ENCODE measurements around the gene IFIT2. TPM values are rescaled to one million over a fixed set of nuclear protein-coding genes. Genes with fewer than 3 reads are reported as not detected.
A peak's percentile ranks its signal among the peaks of the same experiment; 100 is the strongest.

IFIT2 gene
- total RNA-seq, 1 donor from 2014 or later, result 0.85 TPM

GRCh38 chr10:89342206-89342958, 40.5 kb downstream of the IFIT2 start:
- no peaks in the 10 kb centered on the region for H3K4me1 ChIP-seq

GRCh38 chr10:89343089-89343767, 41.4 kb downstream of the IFIT2 start:
- no peaks in the 10 kb centered on the region for H3K9me3 ChIP-seq
- H3K27me3 ChIP-seq, result no peaks in the 10 kb centered on the region
- intact Hi-C loops (cut with DNase I), result no loop called here
- no peak for TF ChIP-seq CTCF (IDR thresholded peaks at IDR 0.05)
- peaks cover 9 to 17% of the 10 kb centered on the region in 2 donors for H3K36me3 ChIP-seq
- peak overlapping the region in 1 of 2 donors; percentile 12 for H3K27ac ChIP-seq
- peaks cover 0 to 6% of the 10 kb centered on the region in 2 donors for H3K4me1 ChIP-seq
- no peak for DNase-seq (ENCODE audit: low spot score in 2 of 2)
- H3K4me3 ChIP-seq, result no peak overlapping the region

More at GRCh38 chr10:89342206-89342958, 40.5 kb downstream of the IFIT2 start:
- DNase-seq (ENCODE audit: low spot score in 2 of 2), result no peak
- TF ChIP-seq CTCF (IDR thresholded peaks at IDR 0.05), result no peak
- H3K27ac ChIP-seq, result no peak overlapping the region
- H3K4me3 ChIP-seq, result no peak overlapping the region
- H3K36me3 ChIP-seq, result peaks cover 12 to 20% of the 10 kb centered on the region in 2 donors
- H3K27me3 ChIP-seq, result no peaks in the 10 kb centered on the region
- intact Hi-C loops (cut with DNase I), result no loop called here
- H3K9me3 ChIP-seq, result no peaks in the 10 kb centered on the region

- intact Hi-C loops (cut with DNase I), result no loop called here
- no peak for TF ChIP-seq CTCF (IDR thresholded peaks at IDR 0.05)
Observed at GRCh38 chr10:89344156-89344555, 42.3 kb downstream of the IFIT2 start.

GRCh38 chr10:89345367-89346000, 43.6 kb downstream of the IFIT2 start:
- H3K4me3 ChIP-seq, result no peak overlapping the region
- no peak for TF ChIP-seq CTCF (IDR thresholded peaks at IDR 0.05)
- H3K4me1 ChIP-seq, result peaks cover 0 to 14% of the 10 kb centered on the region in 2 donors
- DNase-seq (ENCODE audit: low spot score in 2 of 2), result no peak
- no peaks in the 10 kb centered on the region for H3K27me3 ChIP-seq
- no peaks in the 10 kb centered on the region for H3K9me3 ChIP-seq
- intact Hi-C loops (cut with DNase I), result no loop called here
- H3K27ac ChIP-seq, result no peak overlapping the region
- no peaks in the 10 kb centered on the region for H3K36me3 ChIP-seq

More at GRCh38 chr10:89344156-89344555, 42.3 kb downstream of the IFIT2 start:
- Histone ChIP-seq H3K27me3 (no peaks in the 10 kb centered on the region), H3K4me3 (no peak overlapping the region), H3K36me3 (peaks cover 3 to 9% of the 10 kb centered on the region in 2 donors), H3K4me1 (peaks cover 0 to 10% of the 10 kb centered on the region in 2 donors), H3K27ac (no peak overlapping the region), H3K9me3 (no peaks in the 10 kb centered on the region)
- DNase-seq (ENCODE audit: low spot score in 2 of 2), result no peak

GRCh38 chr10:89346405-89347254, 44.8 kb downstream of the IFIT2 start:
- no peak for TF ChIP-seq CTCF (IDR thresholded peaks at IDR 0.05)
- intact Hi-C loops (cut with DNase I), result no loop called here
- H3K36me3 ChIP-seq, result no peaks in the 10 kb centered on the region
- H3K27ac ChIP-seq, result peak overlapping the region; percentile 22 to 60
- no peaks in the 10 kb centered on the region for H3K27me3 ChIP-seq
- H3K9me3 ChIP-seq, result no peaks in the 10 kb centered on the region
- H3K4me3 ChIP-seq, result no peak overlapping the region
- DNase-seq (ENCODE audit: low spot score in 2 of 2), result no peak
- H3K4me1 ChIP-seq, result peaks cover 0 to 26% of the 10 kb centered on the region in 2 donors
